SK-N-MC (cell line): ENCODE results near the gene VAV2.

ENCODE experiments used
- EZH2 ChIP-seq: fragments of 200-600 bp; sonication (generic); IDR thresholded peaks from one replicate; pipeline ENCODE4 v1.6.1; 2017; ENCODE audit warnings: antibody characterized with exemption
- FOXP2 ChIP-seq: optimal IDR thresholded peaks from 2 replicates; pipeline ENCODE3; 2011; ENCODE audit warnings: mild to moderate bottlenecking, moderate library complexity; ENCODE audit not compliant: insufficient read depth; ENCODE audit errors: extremely low read length, control extremely low read depth
- POLR2AphosphoS5 ChIP-seq: IDR thresholded peaks from 2 replicates; pipeline ENCODE4 v1.6.1; 2012; ENCODE audit warnings: mild to moderate bottlenecking, low read depth, low read length, borderline replicate concordance

DNA sequence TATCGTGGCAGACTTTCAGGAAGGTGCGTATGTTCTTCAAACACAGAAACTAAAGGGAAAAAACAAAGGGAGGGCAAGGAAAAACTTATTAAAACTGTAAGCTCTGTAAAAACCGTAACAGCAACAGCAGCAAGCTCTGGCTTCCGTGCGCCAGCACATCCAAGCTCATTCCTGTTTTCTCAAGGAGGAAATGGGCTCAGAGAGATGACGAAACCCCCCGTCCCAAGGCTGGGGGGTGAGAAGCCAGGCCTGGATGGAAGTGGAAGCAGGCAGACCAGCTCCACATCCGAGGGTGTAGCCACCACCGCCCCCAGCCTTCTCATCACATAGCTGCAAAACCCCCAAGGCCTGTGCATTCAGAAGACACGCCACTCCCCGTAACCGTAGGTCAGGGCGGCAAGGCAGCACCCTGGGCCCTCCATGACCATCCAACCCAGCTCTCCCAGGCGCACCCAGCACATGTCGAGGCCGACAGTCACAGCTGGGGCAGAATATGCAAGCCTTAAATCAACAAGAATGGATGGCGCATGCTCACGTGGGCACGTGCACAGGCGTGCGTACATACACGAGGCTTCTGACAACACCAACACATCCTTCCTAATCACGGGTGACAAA, 52.8 kb downstream of the VAV2 start:
- TF ChIP-seq POLR2AphosphoS5 (no peak), EZH2 (no peak), FOXP2 (no peak)
